ENCODE results near the gene SETD4. TPM values are rescaled to one million over a fixed set of nuclear protein-coding genes. Genes with fewer than 3 reads are reported as not detected.

Gene SETD4
- total and polyA plus RNA-seq, 2 of the 4 experiments (the other 2 are of a cell fraction), result 9.5 to 11.4 TPM

DNA sequence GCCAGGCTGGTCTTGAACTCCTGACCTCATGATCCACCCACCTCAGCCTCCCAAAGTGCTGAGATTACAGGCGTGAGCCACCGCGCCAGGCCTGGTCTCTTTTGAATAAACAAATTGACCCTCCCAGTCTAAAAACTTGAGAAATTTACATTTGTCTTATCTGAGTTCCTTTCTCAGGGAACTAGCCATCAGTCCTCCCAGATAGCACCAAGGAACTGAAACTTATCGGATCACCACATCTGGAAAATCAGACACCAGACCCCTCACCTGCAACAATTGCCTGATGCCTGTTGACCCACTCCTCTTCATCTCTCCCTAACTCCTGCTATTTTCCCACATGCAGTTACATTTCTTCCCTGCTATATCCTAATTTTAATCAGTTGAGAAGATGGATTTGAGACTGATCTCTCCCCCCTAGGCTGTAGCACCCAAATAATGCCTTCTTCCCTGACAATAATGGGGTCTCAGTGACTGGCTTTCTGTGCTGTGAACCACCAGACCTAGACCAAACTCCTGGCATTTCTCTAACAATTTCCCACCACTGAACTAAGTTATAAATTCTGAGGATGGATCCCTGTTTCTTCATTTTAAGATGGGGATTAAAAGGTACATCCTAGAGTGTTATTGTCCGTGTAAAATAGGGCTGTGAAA is 8.5 kb upstream of the SETD4 start:
- POLR2A ChIA-PET (ENCODE audit: unreplicated experiment), result interaction anchor here (0.6 to 1.3 kb wide), 4 partner anchors 8 to 1306 kb away, joined by 3 to 8 read pairs (median 6); partner anchors contain the start of gene SETD4
- 94% methylated on average over 3 of the region's 5 CpGs; no CpG with 5 or more reads in 1 of the 2 experiments for WGBS, 2 experiments (ENCODE audit: extremely low coverage in 2 of 2, insufficient read length in 1 of 2)
- CTCF ChIA-PET, result interaction anchor here (0.6 to 0.7 kb wide), 2 partner anchors 437 to 1181 kb away, joined by 4 read pairs; no protein-coding TSS in a partner anchor

More for the DNA sequence above, 8.5 kb upstream of the SETD4 start:
- Histone ChIP-seq H3K36me3 (ENCODE audit: control insufficient read depth, insufficient read depth, low read length) (peaks cover 17% of the 10 kb centered on the region), H2BK20ac (ENCODE audit: low read depth, low read length) (peak overlapping the region; percentile 91), H3K9me3 (ENCODE audit: control insufficient read depth, insufficient read depth, low read length) (peaks cover 7% of the 10 kb centered on the region), H3K4me1 (ENCODE audit: control insufficient read depth, insufficient read depth, low read length) (peaks cover 10% of the 10 kb centered on the region), H3K9me1 (ENCODE audit: insufficient read depth, low read length) (peaks cover 11% of the 10 kb centered on the region), H2AK9ac (replicated peaks; ENCODE audit: low read depth, low read length, poor library complexity) (peak overlapping the region; percentile 74), H3K56ac (ENCODE audit: extremely low read depth, insufficient read depth, low read length) (peak overlapping the region; percentile 29; the same call in 1 of the 2 replicates), H2BK15ac (ENCODE audit: low read depth, low read length) (peak overlapping the region; percentile 89; the same call in 2 of the 3 replicates), H4K8ac (ENCODE audit: low read depth in 2 of 2, low read length in 2 of 2) (peak overlapping the region; percentile 72 to 82), H4K5ac (ENCODE audit: low read depth, low read length) (peak overlapping the region; percentile 73), H3K14ac (replicated peaks; ENCODE audit: low read depth, low read length) (peak overlapping the region; percentile 58), H3K4me2 (ENCODE audit: low read depth, low read length) (no peak overlapping the region), H3K4ac (ENCODE audit: low read depth, low read length) (peak overlapping the region; percentile 76), H3K23ac (ENCODE audit: low read depth, low read length) (0 out of 2 replicates have a peak overlapping the region, but pooled peaks have one; percentile 14), H3K79me1 (ENCODE audit: low read depth in 1 of 2, low read length in 2 of 2) (peaks cover 25 to 43% of the 10 kb centered on the region in 2 experiments; a peak in 3 of 4 replicates), H2AFZ (replicated peaks; ENCODE audit: low read length, poor library complexity) (no peak overlapping the region), H4K91ac (ENCODE audit: insufficient read depth, low read depth, low read length) (peak overlapping the region; percentile 81), H3K9ac (ENCODE audit: low read depth, low read length) (no peak overlapping the region), H3K18ac (ENCODE audit: low read depth, low read length) (peak overlapping the region; percentile 75), H3K4me3 (ENCODE audit: insufficient read depth, low read depth, low read length) (no peak overlapping the region), H3K27me3 (ENCODE audit: control insufficient read depth, insufficient read depth, low read length) (no peaks in the 10 kb centered on the region), H2AK5ac (ENCODE audit: low read depth, low read length) (peak overlapping the region; percentile 70; the same call in 1 of the 2 replicates), H2BK5ac (ENCODE audit: low read depth, low read length, poor library complexity, severe bottlenecking) (peak overlapping the region; percentile 86), H3K27ac (ENCODE audit: insufficient read depth, low read length) (peak overlapping the region; percentile 41; the same call in 1 of the 2 replicates), H4K20me1 (ENCODE audit: insufficient read depth, low read length) (peaks cover 10% of the 10 kb centered on the region; the same call in 1 of the 2 replicates), H2BK120ac (ENCODE audit: low read depth, low read length) (peak overlapping the region; percentile 89)
- ATAC-seq (ENCODE audit: low read depth) (no peak), DNase-seq (no peak)
- BruUV-seq (replicated peaks), result no TSS peak
- TF ChIP-seq BHLHE40 (IDR thresholded peaks at IDR 0.05; ENCODE audit: low read depth, low read length), result no peak
- no peak for TF ChIP-seq CHD1 (IDR thresholded peaks at IDR 0.05; ENCODE audit: low read depth, low read length)
- dilution Hi-C loops (cut with HindIII; ENCODE audit: low sequenced_read_pairs, unreplicated experiment) (no loop called here), in situ Hi-C loops (cut with MboI; ENCODE audit: low sequenced_read_pairs) (no loop called here), intact Hi-C loops (cut with micrococcal nuclease) (no loop called here)

Measured in IMR-90 (cell line).